LoVo (cell line): ENCODE data around the gene PDLIM1.
A peak's percentile ranks its signal among the peaks of the same experiment; 100 is the strongest.
"Not testable (repeated sequence)": the region's sequence is repeated elsewhere in the genome, so short reads cannot be mapped to it uniquely, and the experiment has no call there.

Source experiments
- DNase-seq: peaks from one replicate; pipeline ENCODE4 v3.0.0-alpha.2; 2016; ENCODE audit warnings: low spot score

PDLIM1 gene

DNA sequence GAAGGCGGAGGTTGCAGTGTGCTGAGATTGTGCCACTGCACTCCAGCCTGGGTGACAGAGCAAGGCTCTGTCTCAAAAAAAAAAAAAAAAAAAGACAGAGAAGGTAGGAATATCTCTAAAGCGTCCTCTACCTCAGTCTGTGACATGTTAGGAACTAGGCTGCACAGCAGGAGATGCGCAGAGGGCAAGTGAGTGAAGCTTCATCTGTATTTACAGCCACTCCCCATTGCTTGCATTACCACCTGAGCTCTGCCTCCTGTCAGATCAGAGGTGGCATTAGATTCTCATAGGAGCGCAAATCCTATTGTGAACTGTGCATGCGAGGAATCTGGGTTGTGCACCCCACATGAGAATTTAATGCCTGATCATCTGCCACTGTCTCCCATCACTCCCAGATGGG is 87.9 kb downstream of the PDLIM1 start:
- DNase-seq = not testable (repeated sequence)

DNA sequence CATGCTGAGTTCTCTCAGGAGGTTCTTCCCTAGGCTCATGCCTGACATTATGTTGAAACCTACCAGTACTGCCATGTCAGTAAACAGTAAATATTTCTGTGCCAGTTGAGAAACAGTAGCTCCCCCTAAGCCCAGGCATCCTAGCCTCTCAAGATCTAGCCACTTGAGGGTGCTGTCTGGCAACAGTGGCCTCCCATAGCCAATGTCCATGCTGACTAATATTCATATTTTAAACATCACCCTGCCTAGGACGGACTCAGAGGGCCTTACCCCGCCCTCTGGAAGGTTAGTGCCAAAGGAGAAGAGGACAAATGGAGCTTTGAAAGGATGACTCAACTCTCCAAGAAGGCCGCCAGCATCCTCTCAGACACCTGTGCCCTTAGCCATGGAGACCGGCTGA is 89.1 kb downstream of the PDLIM1 start:
- DNase-seq = peak; percentile 38

DNA sequence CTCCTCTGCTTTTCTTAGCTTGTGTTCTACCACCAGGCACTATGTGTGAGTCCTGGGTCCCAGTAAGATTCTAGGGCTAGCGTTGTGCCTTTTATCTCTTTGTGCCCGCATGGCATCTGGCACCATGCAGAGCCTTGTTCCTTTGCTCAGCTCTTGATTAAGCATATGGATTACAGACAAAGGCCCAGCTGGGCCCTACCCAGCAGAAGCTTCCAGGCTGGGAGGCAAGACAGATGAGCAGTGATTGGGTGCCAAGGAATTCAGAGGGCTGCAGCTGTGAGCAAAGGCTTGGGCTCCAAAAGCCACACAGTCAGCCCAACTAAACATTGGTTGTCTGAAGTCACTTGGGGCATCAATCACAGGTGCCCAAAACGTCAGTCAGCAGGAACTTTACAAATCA is 94.8 kb downstream of the PDLIM1 start:
- DNase-seq = no peak

DNA sequence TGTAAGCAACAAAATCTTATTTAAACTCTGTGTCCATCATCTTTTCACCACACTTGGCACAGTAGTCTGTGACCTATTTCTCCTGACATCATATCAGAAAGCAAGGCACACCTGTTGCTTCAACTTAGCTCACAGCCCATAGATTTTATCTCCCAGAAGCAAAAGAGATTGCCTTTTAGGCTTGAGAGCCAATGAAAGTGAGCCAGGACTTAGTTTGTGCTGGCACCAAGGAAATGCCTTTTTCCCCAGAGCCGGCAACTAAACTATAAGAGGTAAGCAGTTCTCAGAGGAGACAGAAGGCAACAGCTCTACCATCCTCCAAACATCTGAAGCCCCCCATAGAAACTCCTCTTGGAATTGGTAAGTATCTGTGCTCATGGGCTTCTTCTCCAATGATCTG is 96.9 kb downstream of the PDLIM1 start, which contains the start of gene ACSM6:
TSS of gene ACSM6 (plus strand) at position 295 of the 400 bp plus-strand sequence. CDS start 248 bp downstream, outside the sequence.
- no peak for DNase-seq

DNA sequence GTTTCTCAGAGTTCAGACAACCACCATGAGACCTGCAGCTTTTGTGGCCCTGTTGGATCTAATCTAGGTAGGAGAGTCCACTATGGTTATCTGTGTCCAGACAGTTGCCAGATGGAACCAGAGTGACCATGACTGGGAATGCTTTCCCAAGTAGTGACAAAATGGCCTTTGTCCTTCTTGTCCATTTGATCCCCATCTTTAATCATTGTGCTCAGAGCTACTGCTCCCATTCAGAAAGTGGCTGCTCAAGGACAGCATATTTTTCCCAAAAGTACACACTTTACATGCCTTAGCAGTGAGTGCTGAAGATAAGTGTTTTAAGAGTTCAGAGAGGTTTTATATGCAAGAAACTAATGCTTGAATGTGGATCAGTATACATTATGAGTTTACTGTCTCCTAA is 102.2 kb downstream of the PDLIM1 start:
- no peak for DNase-seq

DNA sequence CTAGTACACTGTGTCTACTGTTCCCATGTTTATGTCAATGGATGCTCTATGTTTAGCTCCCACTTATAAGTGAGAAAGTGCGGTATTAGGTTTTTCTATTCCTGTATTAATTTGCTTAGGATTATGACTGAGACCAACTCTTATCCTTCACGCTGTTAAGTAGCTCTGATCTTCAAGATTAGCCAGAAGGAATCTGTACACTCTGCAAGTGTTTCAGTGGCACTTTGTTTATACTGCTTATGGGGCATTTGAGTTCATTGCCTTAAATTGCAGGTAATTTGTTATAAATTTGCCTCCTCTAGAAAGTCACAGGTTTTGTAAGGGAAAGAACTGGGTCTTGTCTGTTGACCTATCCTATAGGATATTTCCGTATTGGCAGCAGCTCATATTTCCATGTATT is 103.2 kb downstream of the PDLIM1 start:
- no peak for DNase-seq
